ENCODE results near the gene ZNF581. TPM values are rescaled to one million over a fixed set of nuclear protein-coding genes. Genes with fewer than 3 reads are reported as not detected.

ZNF581 gene
- total RNA-seq, 1 experiment from 2014 or later, result 37.1 TPM

DNA sequence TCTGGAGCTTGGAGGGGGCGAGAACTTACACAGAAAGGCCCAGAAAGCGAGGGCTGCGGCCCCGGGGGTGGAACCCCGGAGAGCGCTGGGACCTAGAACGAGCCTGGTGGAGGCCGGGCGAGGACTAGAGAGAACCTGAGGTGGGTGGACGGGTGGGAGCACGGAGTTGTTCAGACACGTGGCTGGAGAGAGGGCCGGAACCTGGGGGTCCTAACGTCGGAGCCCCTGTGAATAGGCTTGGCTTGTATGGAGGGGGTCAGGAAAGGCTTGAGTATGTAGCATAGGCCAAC lies 383 bp downstream of the ZNF581 start:
- no TSS peak for BruUV-seq (replicated peaks)

DNA sequence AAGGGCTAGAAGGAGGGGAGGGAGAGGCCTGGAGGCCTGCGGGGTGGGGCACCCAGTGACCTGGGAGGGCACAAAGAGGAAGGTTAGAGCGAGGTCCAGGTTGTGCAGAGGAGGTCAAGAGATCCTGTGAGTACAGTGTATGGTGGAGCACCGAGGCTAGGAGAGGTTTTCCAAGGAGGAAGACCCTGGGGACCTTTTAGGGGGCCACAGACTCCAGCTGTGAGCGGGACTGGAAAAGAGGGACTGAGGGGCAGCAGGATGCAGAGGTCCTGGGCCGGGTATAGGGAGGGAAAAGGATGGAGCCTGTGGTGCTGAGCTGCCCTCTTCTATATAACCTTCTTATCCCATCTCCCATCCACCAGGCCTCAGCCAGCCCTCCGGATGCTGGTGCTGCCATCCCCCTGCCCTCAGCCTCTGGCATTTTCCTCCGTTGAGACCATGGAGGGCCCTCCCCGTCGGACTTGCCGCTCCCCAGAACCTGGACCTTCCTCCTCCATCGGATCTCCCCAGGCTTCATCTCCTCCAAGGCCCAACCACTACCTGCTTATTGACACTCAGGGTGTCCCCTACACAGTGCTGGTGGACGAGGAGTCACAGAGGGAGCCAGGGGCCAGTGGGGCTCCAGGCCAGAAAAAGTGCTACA lies 863 bp downstream of the ZNF581 start:
- intact Hi-C loops (cut with micrococcal nuclease; ENCODE audit: unreplicated experiment), result no loop called here
- ChIA-PET POLR2A (ENCODE audit: low non-redundant PET) (no interaction called here), CTCF (no interaction called here)
- Histone ChIP-seq H3K4me3 (ENCODE audit: low read depth, low read length, poor library complexity, severe bottlenecking) (peak overlapping the region; percentile 81), H3K27ac (ENCODE audit: low read depth, low read length, poor library complexity, severe bottlenecking) (peak overlapping the region; percentile 90), H3K9me3 (ENCODE audit: low read depth, low read length, poor library complexity, severe bottlenecking) (no peaks in the 10 kb centered on the region), H3K4me1 (ENCODE audit: insufficient read depth, low read length, poor library complexity, severe bottlenecking) (peaks cover 36% of the 10 kb centered on the region), H3K36me3 (ENCODE audit: insufficient read depth, low read length, poor library complexity, severe bottlenecking) (peaks cover 13% of the 10 kb centered on the region), H3K27me3 (replicated peaks; ENCODE audit: insufficient read depth, low read depth, low read length, poor library complexity) (no peaks in the 10 kb centered on the region)
- no peak for TF ChIP-seq EZH2 (IDR thresholded peaks at IDR 0.05; ENCODE audit: borderline replicate concordance, low read depth, low read length, poor library complexity, severe bottlenecking)
- TF ChIP-seq, protein P1, sequence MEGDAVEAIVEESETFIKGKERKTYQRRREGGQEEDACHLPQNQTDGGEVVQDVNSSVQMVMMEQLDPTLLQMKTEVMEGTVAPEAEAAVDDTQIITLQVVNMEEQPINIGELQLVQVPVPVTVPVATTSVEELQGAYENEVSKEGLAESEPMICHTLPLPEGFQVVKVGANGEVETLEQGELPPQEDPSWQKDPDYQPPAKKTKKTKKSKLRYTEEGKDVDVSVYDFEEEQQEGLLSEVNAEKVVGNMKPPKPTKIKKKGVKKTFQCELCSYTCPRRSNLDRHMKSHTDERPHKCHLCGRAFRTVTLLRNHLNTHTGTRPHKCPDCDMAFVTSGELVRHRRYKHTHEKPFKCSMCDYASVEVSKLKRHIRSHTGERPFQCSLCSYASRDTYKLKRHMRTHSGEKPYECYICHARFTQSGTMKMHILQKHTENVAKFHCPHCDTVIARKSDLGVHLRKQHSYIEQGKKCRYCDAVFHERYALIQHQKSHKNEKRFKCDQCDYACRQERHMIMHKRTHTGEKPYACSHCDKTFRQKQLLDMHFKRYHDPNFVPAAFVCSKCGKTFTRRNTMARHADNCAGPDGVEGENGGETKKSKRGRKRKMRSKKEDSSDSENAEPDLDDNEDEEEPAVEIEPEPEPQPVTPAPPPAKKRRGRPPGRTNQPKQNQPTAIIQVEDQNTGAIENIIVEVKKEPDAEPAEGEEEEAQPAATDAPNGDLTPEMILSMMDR (conservative IDR thresholded peaks at IDR 0.05; ENCODE audit: low read depth, low read length), result no peak
- DNase-seq (ENCODE audit: low spot score), result no peak
- BruUV-seq (replicated peaks), result no TSS peak

More for the DNA sequence above, 383 bp downstream of the ZNF581 start:
- peak overlapping the region; percentile 81 for H3K4me3 ChIP-seq (ENCODE audit: low read depth, low read length, poor library complexity, severe bottlenecking)
- peaks cover 13% of the 10 kb centered on the region for H3K36me3 ChIP-seq (ENCODE audit: insufficient read depth, low read length, poor library complexity, severe bottlenecking)
- H3K27ac ChIP-seq (ENCODE audit: low read depth, low read length, poor library complexity, severe bottlenecking), result peak overlapping the region; percentile 90
- no peaks in the 10 kb centered on the region for H3K9me3 ChIP-seq (ENCODE audit: low read depth, low read length, poor library complexity, severe bottlenecking)
- intact Hi-C loops (cut with micrococcal nuclease; ENCODE audit: unreplicated experiment), result no loop called here
- POLR2A ChIA-PET (ENCODE audit: low non-redundant PET), result no interaction called here
- CTCF ChIA-PET, result no interaction called here
- H3K27me3 ChIP-seq (replicated peaks; ENCODE audit: insufficient read depth, low read depth, low read length, poor library complexity), result no peaks in the 10 kb centered on the region
- H3K4me1 ChIP-seq (ENCODE audit: insufficient read depth, low read length, poor library complexity, severe bottlenecking), result peaks cover 31% of the 10 kb centered on the region
- DNase-seq (ENCODE audit: low spot score), result no peak
- TF ChIP-seq, protein P1 (conservative IDR thresholded peaks at IDR 0.05; ENCODE audit: low read depth, low read length), result no peak
- no peak for TF ChIP-seq EZH2 (IDR thresholded peaks at IDR 0.05; ENCODE audit: borderline replicate concordance, low read depth, low read length, poor library complexity, severe bottlenecking)

DNA sequence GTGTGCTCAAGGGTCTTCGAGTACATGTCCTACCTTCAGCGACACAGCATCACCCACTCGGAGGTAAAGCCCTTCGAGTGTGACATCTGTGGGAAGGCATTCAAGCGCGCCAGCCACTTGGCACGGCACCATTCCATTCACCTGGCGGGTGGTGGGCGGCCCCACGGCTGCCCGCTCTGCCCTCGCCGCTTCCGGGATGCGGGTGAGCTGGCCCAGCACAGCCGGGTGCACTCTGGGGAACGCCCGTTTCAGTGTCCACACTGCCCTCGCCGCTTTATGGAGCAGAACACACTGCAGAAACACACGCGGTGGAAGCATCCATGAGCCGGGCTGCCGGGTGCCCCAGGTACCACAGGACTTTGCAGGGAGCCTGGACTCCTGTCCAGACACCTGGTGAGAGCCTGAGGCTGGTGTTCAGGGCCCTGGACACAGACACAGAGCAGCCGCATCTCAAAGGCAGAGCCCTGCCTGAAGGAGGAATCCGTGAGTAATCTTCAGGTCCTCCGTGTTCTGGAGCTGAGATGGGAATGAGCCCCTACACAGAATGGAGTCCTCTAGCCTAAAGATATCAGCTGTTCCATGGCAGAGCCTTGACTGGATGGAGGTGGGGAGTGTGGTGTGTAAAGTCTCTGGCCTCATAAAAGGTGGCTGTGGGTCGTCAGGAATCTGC lies 1.5 kb downstream of the ZNF581 start:
- H3K36me3 ChIP-seq (ENCODE audit: insufficient read depth, low read length, poor library complexity, severe bottlenecking), result peaks cover 13% of the 10 kb centered on the region
- no peaks in the 10 kb centered on the region for H3K27me3 ChIP-seq (replicated peaks; ENCODE audit: insufficient read depth, low read depth, low read length, poor library complexity)
- intact Hi-C loops (cut with micrococcal nuclease; ENCODE audit: unreplicated experiment), result no loop called here
- POLR2A ChIA-PET (ENCODE audit: low non-redundant PET), result no interaction called here
- no TSS peak for BruUV-seq (replicated peaks)
- peaks cover 39% of the 10 kb centered on the region for H3K4me1 ChIP-seq (ENCODE audit: insufficient read depth, low read length, poor library complexity, severe bottlenecking)
- CTCF ChIA-PET, result no interaction called here
- TF ChIP-seq, protein P1 (conservative IDR thresholded peaks at IDR 0.05; ENCODE audit: low read depth, low read length), result no peak
- no peak for TF ChIP-seq EZH2 (IDR thresholded peaks at IDR 0.05; ENCODE audit: borderline replicate concordance, low read depth, low read length, poor library complexity, severe bottlenecking)
- peak overlapping the region; percentile 81 for H3K4me3 ChIP-seq (ENCODE audit: low read depth, low read length, poor library complexity, severe bottlenecking)
- H3K9me3 ChIP-seq (ENCODE audit: low read depth, low read length, poor library complexity, severe bottlenecking), result no peaks in the 10 kb centered on the region
- no peak overlapping the region for H3K27ac ChIP-seq (ENCODE audit: low read depth, low read length, poor library complexity, severe bottlenecking)
- no peak for DNase-seq (ENCODE audit: low spot score)
